ENCODE data around the gene QPCTL. TPM values are rescaled to one million over a fixed set of nuclear protein-coding genes. Genes with fewer than 3 reads are reported as not detected.

The QPCTL gene
- total RNA-seq = 1 to 10 TPM in 2 of 4 donors, under 1 TPM in 2; 0.80 to 1.4 (median 0.97) TPM

- peak; percentile 72 to 81 for TF ChIP-seq POLR2A (IDR thresholded peaks at IDR 0.05)
- no peak for TF ChIP-seq CTCF (IDR thresholded peaks at IDR 0.05 in 4 of 5, conservative IDR thresholded peaks at IDR 0.05 in 1 of 5)
- Histone ChIP-seq H3K27me3 (no peaks in the 10 kb centered on the region), H3K9me3 (no peaks in the 10 kb centered on the region), H3K36me3 (peaks cover 0 to 23% of the 10 kb centered on the region in 2 donors), H3K4me3 (peak within 1 kb of the TSS; percentile 77 to 97 (median 86)), H3K4me1 (peaks cover 8 to 16% of the 10 kb centered on the region in 2 donors), H3K27ac (peak within 1 kb of the TSS; percentile 90 to 96 (median 94))
- in situ Hi-C loops (cut with MboI; ENCODE audit: low sequenced_read_pairs in 4 of 4) (no loop called here), intact Hi-C loops (cut with DNase I; ENCODE audit: low total_unique reads) (loop anchor here (1.0 kb wide), 3 partner anchors 25 to 77 kb away; partner anchors contain the start of genes FBXO46 and SIX5)
- ATAC-seq = peak; percentile 92 to 94
- DNase-seq = peak; percentile 96 to 97
Observed at GRCh38 chr19:45692187-45693105, at the start of gene QPCTL. TSS of gene QPCTL (plus strand) at chr19:45692666. CDS start at chr19:45692704, 38 bp downstream.

GRCh38 chr19:45643024-45643926 is 49.2 kb upstream of the QPCTL start:
- peak; percentile 27 to 62 for DNase-seq
- H3K4me3 ChIP-seq = peak overlapping the region in 1 of 4 donors; percentile 8
- H3K27me3 ChIP-seq = peaks cover 0 to 30% (median 30%) of the 10 kb centered on the region in 3 donors
- intact Hi-C loops (cut with DNase I; ENCODE audit: low total_unique reads) (loop anchor here (1.0 kb wide), 1 partner anchor 120 kb away; no protein-coding TSS in a partner anchor), in situ Hi-C loops (cut with MboI; ENCODE audit: low sequenced_read_pairs in 4 of 4) (loop anchor here in 1 of 4 donors (5.0 kb wide), 1 partner anchor 36 kb away; no protein-coding TSS in a partner anchor)
- no peaks in the 10 kb centered on the region for H3K9me3 ChIP-seq
- H3K36me3 ChIP-seq = no peaks in the 10 kb centered on the region
- TF ChIP-seq POLR2A (IDR thresholded peaks at IDR 0.05) = no peak
- peak; percentile 96 to 99 (median 97) for TF ChIP-seq CTCF (IDR thresholded peaks at IDR 0.05 in 4 of 5, conservative IDR thresholded peaks at IDR 0.05 in 1 of 5)
- H3K27ac ChIP-seq = no peak overlapping the region
- peak; percentile 43 to 58 for ATAC-seq
- H3K4me1 ChIP-seq = peaks cover 11 to 27% of the 10 kb centered on the region in 2 donors

GRCh38 chr19:45643927-45644771 is 48.3 kb upstream of the QPCTL start:
- Histone ChIP-seq H3K9me3 (no peaks in the 10 kb centered on the region), H3K4me3 (no peak overlapping the region), H3K27ac (no peak overlapping the region), H3K36me3 (no peaks in the 10 kb centered on the region), H3K4me1 (peaks cover 5 to 18% of the 10 kb centered on the region in 2 donors), H3K27me3 (peaks cover 0 to 30% (median 26%) of the 10 kb centered on the region in 3 donors)
- DNase-seq = no peak
- TF ChIP-seq CTCF (IDR thresholded peaks at IDR 0.05 in 4 of 5, conservative IDR thresholded peaks at IDR 0.05 in 1 of 5) (no peak), POLR2A (IDR thresholded peaks at IDR 0.05) (no peak)
- intact Hi-C loops (cut with DNase I; ENCODE audit: low total_unique reads) = loop anchor here (1.0 kb wide), 1 partner anchor 121 kb away; no protein-coding TSS in a partner anchor
- in situ Hi-C loops (cut with MboI; ENCODE audit: low sequenced_read_pairs in 4 of 4) = loop anchor here in 1 of 4 donors (5.0 kb wide), 1 partner anchor 37 kb away; no protein-coding TSS in a partner anchor
- no peak for ATAC-seq
